Limb (tissue), 2 donors: ENCODE data around the gene CFAP100.

Source experiments
- DNase-seq, 2 donors: peaks; one replicate each; pipeline ENCODE4 v3.0.0-alpha.2; 2016; ENCODE audit errors: extremely low spot score in 2 of 2

CFAP100 gene

DNA sequence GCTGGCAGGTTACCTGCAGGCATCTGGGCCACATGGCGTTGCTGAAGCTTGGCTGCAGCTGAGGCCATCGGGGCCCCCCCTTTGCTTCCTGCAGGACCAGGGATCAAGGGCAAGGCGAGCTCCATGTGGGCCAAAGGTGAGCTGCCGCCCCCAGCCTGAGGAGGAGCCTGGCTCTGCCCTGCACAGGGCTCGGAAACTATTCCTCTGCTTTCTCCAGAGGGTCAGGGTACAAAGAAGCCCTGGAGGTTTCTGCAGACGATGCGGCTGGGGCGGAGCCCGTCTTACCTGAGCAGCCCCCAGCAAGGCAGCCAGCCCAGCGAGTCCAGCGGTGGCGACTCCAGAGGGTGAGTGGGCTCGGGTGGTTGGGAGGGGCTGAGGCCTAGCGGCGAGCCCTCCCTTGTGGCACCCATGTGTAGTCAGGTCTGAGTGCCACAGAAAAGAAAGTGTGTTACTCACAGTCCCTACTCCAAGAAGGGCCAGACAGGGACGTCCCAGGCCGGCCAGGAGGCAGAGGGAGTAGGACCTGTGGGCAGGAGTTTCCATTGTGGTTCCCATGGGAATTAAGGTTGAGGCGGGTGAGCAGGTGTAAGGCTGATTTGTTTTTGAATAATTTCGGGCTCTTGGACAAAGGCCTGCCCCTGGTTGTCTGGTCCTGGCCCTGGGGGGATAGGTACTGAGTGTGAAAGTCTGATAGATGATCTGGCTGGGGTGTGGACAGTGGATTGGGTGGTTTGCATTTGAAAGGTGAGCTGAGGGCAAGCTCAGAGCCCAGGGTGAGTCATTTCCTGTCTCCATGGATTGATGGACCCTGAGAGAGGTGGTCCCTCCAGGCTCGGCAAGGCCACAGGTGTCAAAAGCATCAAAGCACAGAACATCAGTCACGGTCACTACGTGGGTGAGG is 25.4 kb downstream of the CFAP100 start:
- peak in 1 of 2 donors; percentile 20 for DNase-seq

DNA sequence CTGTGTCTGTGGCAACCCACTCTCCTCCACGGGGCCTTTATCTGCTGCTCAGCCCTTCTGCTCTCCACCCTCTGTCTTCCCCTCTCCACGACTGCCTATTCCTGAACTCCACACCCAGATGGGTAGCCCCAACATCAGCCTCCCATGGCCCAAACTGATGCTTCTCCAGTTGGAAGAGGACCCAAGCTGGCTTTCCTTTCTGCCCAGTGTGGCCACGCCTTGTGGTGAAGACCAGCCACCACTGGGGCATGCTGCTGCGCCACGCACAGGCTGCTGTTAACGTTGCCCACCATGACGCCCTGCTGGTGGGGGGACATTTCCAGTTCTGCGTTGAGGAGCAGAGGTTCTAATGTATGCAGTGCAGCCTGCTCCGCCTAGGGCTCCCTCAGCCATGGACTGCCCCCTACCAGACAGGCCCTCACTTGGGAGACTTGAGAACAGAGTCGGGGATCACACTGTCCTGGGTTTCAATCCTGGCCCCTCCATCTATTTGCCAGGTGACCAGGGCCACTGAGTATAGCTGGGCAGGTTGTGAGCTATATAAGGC is 26.9 kb downstream of the CFAP100 start:
- peak in 1 of 2 donors; percentile 9 for DNase-seq

DNA sequence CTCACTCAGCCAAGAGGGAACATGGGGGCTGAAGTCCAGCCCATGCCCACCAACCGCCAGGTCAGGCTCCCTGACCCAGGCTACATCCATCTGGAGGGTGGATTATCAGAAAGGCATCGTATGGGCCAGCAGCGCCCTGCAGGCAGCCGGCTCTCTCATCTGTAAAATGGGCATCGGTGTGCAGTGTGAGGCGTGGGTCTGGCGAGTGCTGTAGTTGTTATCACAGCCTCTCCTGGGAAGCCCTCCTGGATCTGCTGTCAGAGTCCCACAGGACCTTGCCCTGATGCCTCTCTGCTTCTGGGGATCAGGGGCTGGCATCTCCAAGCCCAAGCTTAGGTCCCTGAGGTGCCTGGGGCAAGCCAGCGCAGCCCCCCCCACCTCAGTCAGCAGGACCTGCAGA is 27.4 kb downstream of the CFAP100 start:
- DNase-seq: no peak

DNA sequence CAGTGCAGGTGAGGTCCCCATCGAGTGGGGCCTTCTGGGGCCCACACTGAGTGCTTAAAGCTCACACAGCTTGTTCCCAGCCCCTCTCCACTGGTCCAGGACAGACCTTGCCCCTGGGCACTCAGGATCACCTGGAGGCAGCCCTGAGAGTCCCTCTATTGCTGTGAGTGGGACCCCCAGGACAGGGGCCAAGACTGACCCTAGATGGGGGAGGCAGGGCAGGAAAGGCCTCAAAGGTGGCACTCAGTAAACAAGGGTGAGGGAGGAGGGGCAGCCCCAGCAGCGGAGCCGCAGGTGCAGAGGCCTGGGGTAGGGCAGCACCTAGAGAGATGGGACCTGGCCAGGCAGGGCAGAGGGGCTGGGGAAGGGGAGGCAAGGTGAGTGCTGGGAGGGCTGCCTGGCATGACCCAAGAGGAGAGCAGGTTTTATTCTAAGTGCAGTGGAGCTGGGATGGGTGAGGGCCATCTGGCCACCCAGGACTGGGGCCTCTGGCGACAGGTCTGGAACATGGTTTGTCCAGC is 27.9 kb downstream of the CFAP100 start:
- peak in 1 of 2 donors; percentile 25 for DNase-seq

DNA sequence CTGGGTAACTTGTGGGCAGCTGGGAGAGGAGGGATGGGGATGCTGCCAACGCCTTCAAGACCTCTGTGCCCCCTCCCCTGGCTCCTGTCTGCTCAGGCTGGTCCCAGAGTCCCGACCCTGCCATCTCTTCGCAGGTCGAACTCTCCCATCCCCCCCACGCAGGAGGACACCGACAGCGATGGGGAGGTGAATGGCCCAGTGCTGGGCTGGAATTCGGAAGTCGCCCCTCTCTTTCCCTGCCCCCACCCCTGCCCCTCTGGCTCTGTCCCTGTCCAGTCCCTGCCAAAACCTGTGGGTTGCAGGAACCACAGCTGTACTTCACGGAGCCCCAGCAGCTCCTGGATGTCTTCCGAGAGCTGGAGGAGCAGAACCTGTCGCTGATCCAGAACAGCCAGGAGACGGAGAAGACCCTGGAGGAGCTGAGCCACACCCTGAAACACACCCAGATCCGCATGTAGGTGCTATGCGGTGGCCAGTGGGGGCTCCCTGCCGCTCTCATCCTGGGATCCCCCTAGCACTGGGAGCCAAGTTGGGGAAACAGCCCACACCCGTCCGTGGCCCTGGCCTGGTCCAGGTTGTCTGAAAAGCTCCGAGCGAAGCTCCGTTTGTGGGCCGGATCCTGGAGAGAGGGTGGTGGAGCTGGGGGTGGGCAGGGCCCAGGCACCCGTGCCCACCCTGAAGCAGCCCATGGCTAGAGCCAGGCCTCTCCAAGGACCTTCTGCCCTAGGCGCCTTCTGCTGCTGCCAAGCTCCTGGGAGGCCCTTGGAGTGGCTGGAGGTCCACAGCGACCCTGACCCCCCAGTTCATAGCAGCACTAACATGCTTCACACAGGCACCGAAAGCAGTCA is 28.7 kb downstream of the CFAP100 start:
- peak in 1 of 2 donors; percentile 16 for DNase-seq

DNA sequence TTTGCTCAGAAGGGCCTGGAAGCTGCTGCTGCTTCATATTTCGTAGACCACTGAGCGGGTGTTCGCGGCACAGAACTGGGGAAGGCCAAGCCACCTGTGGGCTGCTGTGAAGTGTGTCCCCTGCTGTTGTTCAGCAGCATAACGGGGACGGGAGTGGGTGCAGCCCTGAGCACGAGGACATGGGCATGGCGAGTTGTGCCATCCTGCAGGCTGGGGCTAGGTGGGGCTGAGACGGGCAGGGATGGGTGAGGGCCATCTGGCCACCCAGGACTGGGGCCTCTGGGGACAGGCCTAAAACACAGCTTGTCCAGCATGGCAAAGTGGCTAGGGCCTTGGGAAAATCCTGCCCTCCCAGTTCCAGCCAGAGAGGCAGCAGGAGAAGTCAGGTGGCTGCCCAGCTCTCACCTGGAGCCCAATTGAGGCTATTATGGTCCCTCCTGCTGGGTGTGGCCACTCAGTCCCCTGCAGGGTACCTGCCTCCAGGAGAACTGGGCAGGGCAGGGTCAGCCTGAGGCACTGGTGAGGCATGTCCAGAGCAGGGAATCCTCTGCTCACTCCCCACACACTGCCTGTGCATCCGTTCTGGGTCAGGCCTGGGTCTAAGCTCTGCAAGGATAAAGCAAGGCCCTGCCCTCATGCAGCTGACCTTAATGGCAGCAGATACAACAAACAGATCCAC is 29.5 kb downstream of the CFAP100 start:
- peak in 1 of 2 donors; percentile 17 for DNase-seq

DNA sequence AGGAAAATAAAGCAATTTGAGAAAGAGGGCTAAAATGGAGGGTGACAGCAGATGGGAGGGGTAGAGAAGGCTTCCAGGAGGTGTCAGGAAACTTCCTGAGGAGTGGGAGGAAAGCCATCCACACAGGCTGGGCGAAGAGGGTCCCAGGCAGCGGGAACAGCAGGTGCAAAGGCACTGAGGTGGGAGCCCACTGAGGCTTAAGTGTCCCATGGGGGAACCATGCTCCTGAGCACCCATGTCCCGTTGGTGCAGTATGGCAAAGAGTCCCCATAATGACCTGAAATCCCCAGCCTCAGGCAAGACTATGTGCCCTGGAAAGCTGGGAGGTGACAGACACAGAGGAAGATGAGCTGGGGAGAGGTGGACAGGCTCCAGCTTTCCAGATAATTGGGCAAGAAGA is 30.0 kb downstream of the CFAP100 start:
- no peak for DNase-seq

DNA sequence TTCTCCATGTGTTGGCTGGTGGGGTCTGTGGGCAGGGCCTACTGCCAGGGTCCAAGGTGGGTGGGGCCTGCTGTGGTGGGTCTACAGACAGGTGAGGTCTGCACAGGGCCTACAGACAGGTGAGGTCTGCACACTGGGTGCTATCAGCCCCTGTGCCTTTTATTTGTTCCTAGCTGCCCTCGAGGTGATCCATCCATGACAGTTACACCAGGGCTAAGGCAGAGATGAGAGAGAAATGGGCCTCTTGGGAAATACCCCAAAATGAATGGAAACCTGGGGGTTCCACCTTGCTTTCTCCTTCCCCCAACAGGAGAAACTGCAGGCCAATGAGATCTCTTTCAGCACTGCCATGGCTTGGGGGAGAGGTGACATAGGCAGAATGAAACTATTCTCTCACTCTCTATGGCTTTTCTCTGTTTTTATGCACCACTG is 36.4 kb downstream of the CFAP100 start:
- peak in 1 of 2 donors; percentile 4 for DNase-seq

DNA sequence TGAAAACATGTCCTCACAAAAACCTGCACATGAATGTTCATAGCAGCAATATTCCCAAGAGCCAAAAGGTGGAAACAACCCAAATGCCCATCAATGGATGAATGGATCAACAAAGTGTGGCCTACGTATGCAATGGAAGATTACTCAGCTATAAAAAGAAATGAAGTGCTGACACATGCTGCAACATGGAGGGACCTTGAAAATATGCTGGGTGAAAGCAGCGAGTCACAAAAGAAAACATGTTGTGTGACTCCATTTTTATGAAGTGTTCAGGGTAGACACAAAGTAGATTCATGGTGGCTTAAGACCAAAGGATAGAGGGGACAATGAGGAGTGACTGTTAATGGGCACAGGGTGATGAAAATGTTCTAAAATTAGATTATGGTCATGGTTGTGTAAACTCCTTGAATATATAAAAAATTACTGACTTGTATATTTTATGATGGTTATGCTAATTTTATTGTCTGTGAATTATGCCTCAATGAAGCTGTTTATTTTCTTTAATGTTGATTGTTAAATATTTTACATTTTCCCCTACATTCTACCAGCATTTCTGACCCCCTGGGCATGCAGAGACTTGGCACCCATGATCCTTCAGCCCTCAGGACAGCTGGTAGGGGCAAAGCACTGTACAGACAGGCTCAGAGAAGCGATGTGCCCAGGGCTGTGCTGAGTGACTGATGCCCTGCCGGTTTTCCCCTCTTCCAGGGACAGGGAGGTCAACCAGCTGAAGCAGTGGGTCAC is 37.8 kb downstream of the CFAP100 start:
- DNase-seq: no peak

DNA sequence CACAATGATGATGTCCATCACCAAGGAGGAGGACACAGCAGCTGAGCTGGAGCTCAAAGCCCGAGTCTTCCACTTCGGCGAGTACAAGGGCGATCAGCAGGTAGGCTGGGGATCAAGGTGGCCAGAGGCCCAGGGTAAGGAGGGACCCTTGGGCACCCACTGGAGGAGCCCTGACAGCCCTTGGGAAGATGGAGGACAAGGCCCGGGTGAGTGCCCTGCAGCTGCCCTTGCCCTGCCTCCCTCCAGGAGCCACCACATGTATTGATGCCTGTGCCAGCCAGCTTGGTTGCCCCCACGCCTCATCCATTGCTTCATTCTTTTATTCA is 38.4 kb downstream of the CFAP100 start:
- peak in 1 of 2 donors; percentile 18 for DNase-seq

DNA sequence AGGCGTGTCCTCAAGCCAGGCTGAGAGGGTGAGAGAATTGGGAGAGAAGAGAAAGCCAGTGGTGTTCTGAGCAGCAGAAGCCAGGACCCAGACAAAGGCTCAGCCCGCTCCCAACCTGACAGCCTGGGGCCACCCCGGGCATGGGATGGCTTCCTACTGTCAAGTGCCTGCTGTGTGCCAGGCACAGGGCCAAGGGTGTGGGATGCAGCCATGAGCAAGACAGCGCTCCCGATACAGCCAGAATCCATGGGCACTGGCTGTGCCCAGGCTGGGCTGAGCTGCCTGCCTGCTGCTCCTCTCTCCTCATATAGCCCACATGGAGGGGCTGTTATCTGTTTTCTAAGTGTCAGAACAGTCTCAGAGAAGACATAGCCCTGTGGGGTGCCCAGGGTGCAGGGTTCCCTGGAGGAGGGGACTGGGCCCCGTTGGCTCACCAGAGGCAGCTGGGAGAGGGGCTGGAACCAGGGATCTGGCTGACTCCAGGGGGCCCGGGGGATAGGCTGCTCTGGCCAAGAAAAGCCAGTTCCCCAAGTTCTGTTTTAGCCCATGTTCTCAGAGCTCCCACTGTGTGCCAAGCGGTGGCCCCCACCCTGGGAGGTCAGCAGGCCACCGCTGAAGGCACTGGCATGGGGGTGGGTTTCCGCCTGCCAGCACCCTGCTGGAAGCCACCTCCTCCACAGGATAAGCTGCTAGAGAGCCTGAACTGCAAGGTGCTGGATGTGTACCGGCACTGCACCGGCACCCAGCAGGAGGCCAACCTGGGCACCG is 39.0 kb downstream of the CFAP100 start:
- DNase-seq: peak in 1 of 2 donors; percentile 24

DNA sequence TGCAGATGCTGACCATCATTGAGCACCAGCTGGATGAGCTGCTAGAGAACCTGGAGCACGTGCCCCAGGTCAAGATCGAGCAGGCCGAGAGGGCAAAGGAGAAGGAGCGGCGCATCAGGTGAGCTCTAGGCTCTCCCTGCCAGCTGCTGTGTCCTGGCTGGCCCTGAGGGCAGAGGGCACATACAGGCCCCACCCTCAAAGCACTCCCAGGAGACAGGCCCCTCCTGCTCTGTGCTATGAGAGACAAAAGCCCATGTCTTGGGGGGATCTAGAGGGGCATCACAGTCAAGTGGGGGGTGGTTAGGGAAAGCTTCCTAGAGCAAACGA is 39.5 kb downstream of the CFAP100 start:
- peak in 1 of 2 donors; percentile 12 for DNase-seq

DNA sequence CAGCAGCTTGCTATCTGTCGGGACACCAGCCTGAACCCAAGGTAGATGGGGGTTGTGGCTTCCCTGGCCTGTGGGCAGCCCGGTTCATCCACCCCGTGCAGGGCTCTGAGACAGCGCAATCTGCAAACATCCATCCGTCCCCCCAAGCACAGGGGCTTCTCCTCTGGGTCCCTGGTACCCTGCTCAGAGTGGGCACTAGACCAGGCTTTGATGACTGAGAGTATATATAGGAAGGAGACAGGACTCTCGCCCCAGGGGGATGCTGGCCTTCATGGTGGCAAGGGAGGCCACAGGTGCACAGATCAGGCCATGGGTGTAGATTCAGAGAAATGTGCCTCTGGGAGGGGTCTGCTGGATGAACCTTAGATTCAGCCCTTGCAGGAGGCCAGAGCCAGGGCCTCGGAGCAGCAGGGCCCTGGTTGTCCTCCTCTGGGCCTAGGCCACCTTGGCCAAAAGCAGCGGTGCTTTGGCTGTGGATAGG is 40.3 kb downstream of the CFAP100 start:
- peak in 1 of 2 donors; percentile 7 for DNase-seq

DNA sequence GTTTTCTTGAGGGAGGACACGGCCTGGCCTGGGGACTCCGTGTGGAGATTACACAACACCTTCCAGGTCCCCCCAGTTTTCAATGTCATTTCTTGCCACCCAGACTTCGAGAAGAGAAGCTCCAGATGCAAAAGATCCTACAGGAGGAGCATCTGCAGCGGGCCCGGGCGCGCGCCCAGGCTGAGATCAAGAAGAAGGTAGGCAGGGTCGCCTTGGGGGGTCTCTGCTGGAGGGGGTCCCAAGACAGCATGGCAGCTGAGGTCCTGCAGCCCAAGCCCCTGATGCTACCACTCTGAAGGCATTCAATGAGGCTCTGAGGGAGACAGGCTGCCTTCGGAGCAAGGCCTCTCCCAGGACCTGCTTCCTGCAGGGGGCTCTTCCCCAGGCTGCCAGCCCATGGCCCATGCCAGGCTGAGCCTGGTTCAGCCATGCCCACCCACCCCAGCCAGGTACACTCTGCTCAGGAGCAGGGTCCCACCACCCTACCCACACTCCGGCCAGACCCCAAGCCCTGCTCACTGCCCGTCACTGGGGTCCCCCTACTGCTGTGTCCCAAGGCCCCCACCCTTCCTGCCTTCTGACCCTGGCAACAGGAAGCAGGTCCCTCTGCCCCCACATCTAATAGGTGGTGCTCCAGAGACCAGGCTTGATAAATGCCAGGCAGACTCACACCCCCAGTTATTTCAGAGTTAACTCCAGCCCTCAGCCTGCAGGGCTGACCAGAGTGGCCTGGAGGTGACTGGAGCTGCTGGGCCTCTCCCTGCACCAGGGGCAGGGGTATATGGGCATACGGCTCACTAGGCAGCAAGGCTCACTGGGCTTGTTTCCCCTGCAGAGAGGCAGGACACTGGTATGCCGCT is 41.0 kb downstream of the CFAP100 start:
- peak in 1 of 2 donors; percentile 16 for DNase-seq

DNA sequence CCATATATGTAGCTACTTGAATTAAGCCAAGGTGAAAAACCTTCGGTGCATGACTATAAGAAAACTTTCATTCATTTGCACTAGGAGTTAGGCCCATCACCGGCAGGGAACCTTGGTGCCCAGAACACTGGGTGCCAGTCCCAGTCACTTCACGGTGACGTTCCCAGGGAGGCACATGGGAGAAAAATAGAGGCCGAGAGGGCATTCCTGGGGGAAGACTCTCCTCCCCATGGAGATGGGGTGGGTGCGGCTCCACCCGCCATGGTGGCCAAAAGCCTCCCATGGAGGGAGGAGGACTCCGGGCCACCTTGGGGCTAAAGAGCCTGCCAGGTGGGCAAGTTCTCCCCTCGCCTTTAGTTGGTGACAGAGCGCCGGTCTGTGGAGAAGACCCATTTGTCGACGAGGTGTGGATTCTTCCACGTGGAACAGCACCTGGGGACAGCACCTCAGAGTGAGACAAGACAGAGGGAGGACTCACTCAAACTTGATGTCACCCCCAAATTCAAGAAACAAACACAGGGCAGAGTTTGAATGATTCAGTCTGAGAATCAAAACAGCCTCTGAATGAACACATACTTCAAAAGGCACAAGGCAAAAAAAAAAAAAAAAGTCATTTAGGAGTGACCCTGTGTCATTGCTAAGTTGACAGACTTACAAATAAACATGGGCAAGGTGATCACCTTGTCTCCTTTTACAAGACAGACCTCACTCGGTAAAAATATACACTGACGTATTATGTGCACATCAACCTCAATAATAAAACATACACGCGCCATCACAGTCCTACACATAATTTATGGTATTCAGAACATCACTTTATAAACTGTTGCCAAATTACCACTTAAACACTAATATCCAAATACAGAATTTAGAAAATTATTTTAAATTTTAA is 42.4 kb downstream of the CFAP100 start:
- DNase-seq: peak in 1 of 2 donors; percentile 9

DNA sequence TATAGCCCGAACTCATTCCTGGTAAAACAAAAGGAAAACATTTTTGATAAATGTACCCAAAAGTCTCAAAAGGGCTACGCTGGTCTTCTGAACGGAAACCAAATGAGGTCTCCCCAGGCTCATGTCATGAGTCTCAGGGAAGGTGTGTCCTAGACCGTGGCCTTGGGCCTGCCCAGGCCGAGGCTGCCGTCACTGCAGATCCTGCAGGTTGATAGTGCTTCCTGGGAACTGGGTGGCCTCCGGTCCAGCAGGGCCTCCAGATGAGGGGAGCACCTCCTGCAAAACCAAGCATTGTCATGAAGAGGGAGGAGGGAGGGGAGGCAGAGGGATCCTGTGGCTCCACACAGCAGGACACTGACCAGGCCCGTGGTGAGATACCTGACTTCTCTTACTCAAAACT is 43.5 kb downstream of the CFAP100 start:
- peak in 1 of 2 donors; percentile 3 for DNase-seq

DNA sequence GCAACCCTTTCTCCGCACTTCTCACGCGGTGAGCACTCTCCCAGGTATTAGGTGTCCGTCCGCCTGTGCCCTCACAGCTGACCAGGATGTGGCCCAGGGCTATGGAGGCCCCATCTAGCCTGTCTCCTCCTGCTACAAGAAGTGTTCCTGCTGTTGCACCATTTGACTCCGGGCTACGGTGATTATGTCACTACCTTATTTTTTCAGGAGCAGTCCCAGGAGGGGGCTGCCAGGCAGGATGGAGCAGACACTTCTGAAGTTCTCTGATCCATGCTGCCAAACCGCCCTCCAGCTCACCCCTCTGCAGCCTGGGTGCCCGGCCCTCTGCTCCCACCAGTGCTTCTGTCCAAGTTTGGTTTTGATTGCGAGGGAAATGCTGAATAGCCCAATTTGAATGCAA is 44.0 kb downstream of the CFAP100 start:
- DNase-seq: peak in 1 of 2 donors; percentile 17
